SIG-M5 treated with dmso at 0.1 percent for 504 hours (cell line): ENCODE measurements around the gene GLIS1.

Experiments used
- DNase-seq: peaks from one replicate; lab custom pipeline; 2025; ENCODE audit not compliant: unreplicated experiment; lab: John Stamatoyannopoulos, UW

Gene GLIS1

DNA sequence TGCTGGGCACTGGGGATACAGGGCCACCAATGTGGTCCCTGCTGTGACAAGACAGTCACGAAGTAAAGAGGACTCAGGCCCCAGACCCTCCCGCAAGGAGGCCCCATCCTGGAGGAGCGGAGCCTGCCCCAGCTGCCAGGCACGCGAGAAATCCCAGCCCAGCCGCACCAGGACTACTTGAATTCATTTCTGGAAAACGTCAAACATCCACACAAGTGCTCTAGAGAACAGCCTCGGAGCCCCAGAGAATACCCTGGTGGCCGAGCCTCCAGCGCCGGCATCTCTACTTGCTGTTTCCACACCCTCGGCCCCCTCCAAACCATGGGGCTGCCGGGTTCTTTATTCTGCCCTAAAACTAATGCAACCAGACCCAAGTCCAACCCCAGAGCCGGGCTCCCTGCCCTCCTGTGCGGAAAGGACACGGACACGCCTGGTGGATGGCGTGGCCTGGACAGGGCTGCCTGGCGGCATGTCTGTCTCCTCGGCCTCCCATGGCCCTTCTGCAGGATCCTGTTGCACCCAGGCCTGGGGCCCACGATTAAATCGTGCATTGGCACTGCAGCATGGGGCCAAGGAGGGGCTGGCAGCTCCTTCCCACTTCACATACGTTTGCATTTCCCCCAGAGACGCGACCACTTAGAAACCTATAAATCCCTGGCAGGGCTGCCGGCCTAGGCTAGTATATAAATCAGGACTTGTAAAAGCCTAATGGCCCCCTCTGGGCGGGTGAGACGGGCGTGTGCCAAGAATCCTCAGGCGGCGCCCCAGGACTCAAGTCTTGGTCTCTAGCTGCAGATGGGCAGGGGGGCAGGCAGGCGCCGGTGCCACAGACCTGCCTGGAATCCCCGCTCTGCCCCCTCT lies 238.5 kb downstream of the GLIS1 start:
- DNase-seq: no peak

DNA sequence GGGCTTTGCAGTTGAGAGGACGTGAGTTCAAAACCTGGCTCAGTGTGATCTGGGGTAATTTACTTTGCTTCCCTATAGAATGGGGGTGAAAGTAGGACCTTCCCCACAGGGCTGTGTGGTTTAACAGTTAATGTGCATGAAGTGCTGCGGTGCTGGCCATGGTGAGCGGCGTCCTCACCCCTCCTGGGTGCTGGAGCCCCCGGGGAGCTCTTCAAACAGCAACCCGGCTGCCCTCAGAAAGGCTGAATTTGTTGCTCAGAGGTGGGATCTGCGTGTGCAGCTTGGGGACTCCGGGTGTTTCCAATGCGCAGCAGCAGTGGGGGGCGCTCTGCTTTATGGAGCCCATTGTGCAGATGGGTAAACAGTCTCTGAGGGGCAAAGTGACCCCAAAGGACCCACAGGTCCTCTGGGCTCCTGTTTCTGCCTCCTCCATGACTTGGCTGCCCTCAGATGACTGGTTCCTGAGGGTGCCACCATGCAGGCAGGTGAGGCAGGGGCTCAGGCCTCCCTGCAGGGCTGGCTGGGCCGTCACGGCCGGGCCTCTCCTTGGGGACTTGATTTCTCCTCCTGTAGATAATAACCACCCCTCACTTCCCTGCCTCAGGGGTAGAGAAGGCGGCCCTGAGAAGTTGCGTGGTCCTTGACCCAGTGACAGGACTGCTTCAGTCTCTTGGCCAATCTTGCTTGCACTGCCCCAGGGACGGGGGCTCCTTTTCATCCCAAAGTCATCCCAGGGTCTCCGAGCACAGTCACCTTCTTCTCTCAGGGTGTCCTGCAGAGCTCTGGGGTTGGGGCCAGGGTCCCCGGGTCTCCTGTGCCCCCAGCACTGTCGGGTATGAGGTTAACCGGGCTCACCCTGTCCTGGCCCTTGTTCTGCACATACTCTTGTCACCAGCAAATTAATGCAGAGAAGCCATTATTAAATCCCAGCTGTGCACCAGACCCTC lies 239.4 kb downstream of the GLIS1 start:
- DNase-seq: no peak

DNA sequence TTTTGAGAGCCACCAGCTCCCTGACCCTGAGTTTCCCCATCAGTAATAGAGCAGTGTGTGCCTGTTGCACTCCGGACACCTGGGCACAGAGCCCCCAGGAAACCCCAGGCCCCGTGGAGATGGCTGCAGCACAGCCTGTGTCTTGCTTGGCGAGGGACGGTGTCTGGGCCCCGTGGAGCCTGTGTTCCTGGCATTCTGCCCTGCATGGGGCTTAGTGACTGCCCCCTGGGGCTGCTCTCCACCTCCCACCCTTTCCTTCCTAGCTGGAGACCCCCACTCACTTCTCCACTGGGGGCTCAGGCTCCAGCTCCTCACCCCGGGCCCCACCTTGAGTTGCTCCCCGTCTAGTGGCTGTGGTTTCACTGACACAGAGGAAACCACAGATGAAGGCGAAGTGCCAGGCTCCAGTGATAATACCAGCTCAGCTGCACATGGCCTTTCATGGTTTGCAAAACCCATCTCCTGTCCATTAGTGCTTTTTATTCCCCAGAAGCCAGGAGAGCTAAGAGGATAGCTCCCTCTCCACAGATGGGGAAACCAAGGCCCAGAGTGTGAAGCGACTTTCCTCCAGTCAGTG lies 240.3 kb downstream of the GLIS1 start:
- no peak for DNase-seq

DNA sequence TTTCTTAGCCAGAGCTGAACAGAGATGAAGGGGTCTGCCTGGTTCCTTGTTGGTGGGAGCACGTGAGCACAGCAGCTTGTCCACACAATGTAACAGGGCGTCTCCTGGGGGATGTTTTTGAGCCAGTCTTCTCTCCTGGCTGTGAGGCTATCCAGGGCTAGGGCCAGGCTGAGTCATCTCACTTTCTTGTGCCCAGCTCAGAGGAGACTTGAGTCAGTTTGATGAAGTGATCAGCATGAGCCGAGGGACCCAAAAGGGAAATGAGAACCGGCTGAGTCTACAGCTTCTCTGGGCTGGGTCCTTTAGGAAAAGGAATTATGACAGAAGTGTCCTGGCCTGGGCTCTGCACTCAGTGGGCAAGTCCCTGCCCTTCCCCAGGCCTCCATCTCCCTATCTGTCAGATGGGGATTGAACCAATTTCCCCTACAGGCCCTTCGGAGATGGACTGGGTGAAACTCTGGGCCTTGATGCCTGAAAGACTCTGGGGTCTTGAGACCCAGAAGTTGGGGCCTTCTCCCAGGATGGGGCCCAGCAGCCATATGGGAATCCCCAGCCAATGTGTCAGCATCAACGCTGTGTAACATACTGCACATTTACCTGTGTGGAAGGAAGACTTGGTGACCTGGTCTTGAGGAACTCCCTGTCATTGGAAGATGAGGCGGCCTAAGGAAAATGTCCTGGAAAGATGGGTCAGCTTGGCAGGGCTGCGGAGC lies 243.2 kb downstream of the GLIS1 start:
- DNase-seq: no peak

DNA sequence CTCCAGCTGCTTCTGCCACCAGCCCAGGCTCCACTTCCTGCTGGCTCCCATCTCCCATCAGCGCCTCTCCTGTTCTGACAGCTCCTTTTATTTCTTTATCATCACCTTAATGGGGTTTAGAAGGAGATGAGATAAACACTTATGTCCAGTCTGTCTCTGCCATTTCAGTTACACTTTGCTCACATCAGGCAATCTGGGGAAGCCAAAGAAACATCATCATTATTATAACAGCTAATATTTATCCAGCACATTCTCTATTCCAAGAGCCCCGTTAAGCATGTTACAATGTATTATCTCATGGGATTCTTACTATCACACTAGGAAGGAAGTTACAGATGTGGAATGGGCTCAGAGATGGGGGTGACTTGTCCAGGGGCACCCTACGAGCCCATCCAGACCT lies 248.6 kb downstream of the GLIS1 start:
- DNase-seq: no peak

DNA sequence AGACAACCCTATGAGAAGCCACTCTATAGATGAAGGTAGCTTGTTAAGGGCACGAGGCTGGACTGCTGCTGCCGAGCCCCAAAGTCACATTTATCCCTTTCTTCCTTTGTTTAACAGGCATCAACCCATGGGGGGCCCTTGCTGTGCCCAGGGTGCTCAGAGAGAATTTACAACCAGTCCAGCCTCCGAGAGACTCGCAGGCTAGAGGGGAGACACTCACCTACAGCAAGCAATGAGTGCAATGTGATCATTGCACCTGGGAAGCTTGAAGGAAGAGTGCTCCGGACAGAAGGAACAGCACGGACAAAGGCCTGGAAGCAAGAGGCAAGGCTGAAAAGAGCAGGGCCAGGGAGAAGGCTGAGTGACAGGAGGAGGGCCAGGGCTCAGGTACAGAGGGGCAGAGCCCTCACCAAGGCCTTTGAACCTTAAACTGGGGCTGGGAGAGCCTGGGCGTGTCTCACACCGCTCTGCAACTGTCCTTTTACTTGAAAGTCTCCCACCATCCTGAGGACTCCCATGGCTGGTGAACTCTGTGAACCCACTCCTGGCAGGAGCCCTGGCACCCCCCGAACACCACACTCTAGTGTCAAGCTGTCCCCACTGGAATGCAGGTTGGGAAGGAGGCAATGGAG lies 252.5 kb downstream of the GLIS1 start:
- no peak for DNase-seq

DNA sequence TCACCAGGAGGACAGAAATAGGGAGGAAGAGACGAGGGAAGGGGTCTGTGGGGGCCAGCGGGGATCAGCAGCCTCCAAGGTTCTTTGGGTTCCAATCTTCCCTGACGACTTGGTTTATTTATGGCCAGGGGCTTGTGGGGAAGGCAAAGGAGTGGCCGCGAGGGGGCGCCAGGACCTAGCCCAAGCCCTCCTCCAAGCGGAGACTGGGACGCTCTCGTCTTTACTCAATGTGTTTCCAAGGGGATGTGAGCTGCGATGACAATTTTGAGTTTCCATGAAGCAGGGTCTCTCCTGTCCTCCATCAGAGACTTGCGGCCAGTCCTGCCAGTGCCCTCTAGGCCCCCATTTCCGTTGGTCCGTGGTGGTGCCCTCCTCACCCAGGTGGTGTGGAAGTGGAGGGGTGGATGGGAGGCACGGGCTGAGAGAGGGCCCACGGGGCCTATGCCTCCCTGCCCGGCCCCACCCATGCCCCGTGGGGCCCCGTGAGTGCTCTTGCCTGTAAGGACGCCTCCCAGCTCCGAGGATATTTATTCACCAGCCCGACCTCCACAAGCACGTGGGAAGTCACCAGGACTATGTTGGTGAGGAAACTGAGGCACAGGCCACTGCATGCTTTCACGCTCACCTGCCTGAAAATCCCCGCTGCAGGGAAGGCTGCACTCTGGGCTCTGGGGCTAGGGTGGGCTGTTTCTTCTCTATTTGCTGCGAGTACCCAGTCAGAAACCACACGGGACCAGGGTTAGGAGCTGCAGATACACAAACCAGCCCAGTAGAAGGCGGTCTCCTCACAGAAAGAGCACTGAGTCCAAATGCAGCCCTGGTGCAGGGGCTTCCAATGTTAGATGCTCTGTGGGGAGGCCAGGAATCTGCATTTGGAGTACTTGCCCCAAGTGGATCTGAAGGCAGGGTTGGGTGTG lies 253.2 kb downstream of the GLIS1 start:
- peak; percentile 63 for DNase-seq

DNA sequence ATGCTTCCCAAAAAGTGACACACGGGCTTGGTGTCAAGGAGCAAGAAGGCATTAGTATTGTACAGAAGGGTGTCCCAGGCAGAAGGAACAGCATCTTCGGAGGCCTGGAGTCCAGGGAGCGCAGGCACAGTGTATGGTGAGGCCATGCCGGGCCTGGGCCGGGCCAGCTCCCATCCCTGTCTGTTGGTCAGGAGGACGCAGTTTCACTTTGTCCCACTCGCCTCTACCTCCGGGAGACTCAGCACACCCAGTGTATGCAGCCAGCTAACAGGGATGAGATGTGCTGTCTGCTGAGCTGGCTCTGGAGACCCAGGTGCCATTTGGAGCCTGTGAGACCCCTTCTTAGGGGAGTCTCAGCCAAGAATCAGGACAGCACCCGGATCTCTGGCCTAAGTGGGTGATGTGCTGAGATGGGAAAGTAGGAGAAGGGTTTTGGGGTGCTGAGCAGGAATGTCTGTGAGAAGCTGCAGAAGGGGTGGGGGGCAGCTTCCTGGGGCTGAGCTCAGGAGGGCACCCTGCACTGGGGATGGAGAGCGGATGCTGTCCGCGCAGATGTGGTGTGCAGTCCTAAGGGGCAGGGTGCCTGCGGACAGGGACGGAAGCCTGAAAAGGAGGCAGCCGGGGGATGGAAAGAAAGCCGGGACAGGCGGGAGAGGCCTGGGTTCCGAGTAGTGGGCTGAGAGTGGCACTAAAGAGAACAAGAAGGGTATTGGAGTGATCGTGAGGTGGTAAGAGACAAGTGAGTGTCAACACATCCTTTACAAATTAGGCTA lies 254.1 kb downstream of the GLIS1 start:
- DNase-seq: no peak

DNA sequence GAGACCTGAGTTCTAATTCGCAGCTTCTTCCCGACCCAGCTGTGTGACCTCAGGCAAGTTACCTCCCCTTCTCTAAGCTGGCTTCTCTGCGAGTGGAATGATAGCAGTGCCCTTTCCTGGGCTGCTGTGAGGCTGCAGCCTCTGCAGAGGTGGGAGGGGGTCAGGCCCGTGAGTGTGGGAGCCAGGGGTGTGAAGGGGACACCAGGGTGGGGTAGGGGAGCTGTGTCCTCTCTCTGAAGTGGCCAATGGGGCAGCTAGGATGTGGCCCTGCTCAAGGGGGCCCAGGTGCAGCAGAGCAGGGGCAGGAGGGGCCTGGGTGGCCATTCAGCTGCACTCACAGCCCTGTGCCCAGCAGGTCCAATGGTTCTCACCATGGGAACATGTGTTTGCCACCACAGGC lies 255.3 kb downstream of the GLIS1 start:
- no peak for DNase-seq

DNA sequence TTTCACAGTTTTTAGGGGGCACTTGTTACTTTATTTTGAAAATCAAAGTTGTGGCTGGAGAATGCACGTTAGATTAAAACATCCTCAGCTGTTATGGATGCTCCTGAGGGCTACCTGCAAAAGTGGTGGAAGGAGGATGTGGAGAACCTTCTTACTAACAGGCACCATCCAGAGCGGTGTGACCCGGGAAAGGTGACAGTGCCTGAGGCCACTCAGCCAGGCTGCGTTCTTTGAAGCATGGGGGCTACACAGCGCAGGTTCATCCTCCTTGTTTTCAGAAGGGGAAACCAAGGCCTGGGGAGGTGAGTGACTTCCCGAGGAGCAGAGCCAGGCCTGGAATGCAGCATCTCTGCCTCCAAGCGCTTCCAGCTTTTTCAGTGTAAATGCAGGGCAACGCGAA lies 255.8 kb downstream of the GLIS1 start:
- DNase-seq: no peak

DNA sequence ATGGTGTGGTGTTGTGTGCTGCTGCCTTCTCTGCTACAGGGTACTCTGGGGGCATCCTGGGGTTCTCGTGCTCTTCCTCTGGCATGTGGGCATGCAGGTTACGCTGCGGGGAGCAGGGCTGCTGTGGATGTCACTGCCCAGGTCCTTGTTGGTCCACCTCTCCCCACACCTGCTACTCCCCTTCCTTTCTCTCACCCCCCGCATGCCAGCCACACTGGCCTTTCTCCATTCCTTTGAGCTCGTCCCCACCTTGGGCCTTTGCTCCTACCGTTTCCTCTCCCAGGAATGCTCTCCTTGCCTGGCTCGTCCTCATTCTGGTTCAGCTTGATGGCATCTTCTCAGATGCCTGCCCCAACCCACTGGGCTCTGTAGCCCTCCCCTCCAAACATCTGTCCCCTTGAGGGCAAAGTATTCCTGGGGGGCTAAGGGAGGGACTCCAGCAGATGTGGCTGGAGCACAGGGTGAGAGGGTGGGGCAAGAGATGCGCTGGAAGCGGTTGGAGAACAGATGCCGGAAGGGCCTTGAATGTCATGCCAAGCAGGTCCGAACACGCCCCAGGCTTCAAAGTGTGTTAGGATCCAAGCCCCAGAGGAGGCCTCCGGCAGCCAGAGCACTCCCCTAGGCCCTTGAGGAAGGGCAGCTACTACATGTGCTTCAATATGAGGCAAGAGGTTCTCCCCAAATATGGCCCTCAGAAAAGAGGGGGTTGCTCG lies 256.4 kb downstream of the GLIS1 start:
- DNase-seq: no peak

DNA sequence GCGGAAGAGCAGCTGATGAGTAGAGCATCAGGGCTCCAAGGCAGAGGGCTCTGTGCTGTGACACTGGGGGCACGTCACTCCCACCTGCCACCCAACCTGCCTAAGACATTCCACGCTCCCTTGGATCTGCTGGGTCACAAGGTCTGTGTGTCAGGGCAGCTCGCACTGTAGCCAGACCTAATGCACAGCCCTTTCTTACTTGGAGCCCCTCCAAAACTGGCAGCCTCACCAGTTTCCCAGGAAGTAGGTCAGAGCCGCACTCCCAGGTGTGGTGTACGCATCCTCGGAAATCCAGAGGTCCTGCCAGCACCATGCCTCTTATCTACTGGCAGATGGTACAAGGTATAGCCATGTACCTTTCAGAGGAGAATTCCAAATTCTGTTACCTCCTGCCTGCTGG lies 257.5 kb downstream of the GLIS1 start:
- DNase-seq: no peak

DNA sequence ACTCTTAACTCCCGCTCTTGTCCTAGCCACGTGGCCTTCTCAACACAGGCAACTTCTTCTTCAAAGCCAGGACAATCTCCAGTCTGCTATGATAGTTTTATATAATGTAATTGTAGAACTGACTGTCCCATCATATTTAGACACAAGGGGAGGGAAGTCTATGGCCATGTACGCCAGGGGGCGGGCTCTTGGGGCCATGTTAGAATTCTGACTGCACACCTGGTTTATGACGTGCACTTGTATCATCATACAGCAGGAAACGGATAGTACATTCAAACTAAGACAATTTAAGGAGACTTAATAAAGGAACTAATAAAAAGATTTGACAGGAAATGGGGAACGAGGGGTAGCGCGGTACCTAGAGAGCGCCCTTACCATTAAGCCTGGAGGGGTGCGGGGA lies 258.3 kb downstream of the GLIS1 start:
- no peak for DNase-seq

DNA sequence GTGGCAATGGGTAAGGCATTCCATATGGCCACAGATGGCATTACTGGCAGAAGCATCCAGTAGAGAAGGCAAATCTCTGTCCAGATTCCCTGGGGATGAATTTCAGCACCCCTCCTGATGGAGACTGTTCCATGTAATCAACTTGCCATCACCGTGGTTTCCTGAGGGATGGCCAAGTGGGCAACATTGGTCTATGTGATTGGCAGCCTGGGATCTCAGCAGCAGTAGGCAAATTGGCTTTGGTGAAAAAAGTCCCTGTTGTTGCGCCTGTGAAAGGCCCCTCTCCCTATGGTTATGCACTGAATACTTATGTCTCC lies 260.5 kb downstream of the GLIS1 start:
- DNase-seq: no peak

DNA sequence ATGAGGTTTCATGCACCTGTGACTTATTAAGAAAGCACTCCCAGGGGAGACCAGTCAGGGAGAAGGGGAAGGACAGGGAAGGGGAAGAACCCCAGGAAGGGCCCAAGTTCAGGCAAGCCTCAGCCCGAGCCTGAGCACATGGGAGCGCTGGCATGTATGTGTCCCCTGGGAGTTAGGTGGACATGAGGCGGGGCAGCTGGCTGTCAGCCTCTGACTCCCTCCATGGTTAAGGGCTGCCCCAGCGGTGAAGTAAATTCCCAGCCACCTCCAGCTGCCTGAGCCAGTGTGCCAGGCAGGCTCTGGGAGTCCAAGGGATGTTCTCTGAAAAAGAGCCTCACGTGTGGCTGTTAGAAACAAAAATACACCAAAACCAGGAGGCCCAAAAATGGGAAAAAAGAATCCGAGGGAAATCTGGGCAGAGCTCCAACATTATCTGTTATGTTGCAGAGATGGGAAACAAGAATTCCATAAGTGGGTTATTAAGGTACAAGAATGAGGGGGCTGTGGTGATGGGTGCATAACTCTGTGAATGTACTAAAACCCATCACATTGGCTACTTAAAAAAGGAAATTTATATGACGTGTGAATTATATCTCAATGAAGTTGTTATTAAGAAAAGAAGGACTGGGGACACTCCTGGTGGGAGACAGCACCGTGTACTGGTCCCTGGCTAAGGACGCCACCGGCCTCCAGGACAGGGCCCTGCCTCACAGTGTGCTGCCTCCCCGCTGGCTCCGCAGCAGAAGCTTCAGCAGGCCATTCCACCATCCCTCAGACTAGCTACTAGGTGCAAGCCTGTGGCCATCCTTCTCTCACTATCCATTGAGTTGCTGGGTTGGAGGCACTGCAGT lies 261.1 kb downstream of the GLIS1 start:
- DNase-seq: no peak

DNA sequence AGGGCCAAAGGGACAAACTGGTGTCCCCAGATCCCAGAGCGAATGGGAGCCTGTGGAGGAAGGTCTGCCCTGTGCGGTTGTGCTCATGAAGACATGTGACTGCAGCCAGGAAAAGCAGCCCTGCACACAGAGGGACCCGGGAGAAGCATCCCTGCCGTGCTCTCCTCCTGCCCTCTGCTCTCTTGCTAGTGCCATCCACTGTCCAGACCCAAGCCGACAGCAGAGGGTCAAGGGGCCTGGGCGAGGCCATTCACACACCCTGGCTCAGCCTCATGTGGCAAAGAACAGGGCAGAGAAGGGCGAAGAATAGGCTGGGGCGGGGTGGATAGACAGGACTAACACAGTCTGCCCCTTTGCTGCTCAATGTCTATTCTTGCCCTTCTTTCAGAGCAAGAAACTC lies 262.4 kb downstream of the GLIS1 start:
- no peak for DNase-seq

DNA sequence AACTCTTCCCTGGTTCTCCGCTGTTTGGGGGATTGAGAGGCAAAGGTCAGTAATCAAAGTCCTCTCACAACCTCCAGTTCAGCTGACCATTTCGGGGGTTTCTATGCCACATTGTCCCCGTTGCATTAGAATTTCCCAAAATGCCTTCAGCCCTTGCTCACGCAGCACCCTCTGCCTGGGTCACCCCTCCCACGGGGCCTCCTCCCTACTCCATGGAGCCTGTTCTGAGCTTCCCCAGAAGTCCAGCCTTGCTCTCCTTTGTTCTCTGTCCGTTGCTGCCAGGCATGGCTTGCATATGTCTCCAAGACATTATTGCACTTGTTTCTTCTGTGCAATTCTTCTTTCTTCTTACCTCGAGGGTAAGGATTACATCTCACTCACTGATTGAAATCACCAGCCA lies 263.3 kb downstream of the GLIS1 start:
- no peak for DNase-seq
